ENCODE data around the gene CRB2. TPM values are rescaled to one million over a fixed set of nuclear protein-coding genes. Genes with fewer than 3 reads are reported as not detected.

Gene CRB2
- total and polyA plus RNA-seq, 2 donors (not counting 3 experiments of a cell fraction or from before 2014, with no cell fraction given), result not detected

DNA sequence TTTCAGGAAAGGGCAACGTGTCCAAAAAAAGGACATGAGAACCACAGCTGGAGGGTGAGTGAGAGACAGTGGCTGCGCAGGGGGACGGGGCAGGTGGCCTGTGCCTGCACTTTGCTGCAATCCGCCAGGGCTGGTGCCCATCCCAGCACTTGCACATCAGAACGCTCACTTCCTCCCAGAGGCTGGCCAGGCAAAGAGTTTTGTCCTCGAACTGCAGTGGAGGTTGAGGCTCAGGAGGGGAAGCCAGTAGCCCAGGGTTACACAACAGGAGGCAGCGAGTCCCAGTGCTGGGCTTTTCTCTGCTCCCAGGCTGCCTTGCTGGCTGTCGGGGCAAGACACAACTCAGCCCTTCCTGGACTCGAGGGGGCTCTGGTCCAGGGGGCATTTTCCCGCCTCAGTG lies 33.1 kb downstream of the CRB2 start:
- H3K4me3 ChIP-seq (replicated peaks in 1 of 3; ENCODE audit: insufficient read depth in 1 of 3, low read depth in 1 of 3, low read length in 3 of 3), result no peak overlapping the region
- H3K9ac ChIP-seq (replicated peaks; ENCODE audit: extremely low read depth, insufficient read depth, low read length), result no peak overlapping the region
- H3K27ac ChIP-seq (ENCODE audit: insufficient read depth, low read depth, low read length), result no peak overlapping the region
- H3K36me3 ChIP-seq (ENCODE audit: control insufficient read depth in 2 of 2, extremely low read depth in 1 of 2, insufficient read depth in 2 of 2, low read length in 2 of 2), result no peaks in the 10 kb centered on the region
- ChIA-PET POLR2A (no interaction called here), CTCF (interaction anchor here (5.4 kb wide), 1 partner anchor 34 kb away, joined by 117 read pairs; the partner anchor contains the start of gene CRB2)
- dilution Hi-C loops (cut with MboI; ENCODE audit: extremely low pct_ligation_motif_present, low sequenced_read_pairs) (no loop called here), intact Hi-C loops (cut with micrococcal nuclease) (no loop called here)
- no peak overlapping the region for H2AFZ ChIP-seq (ENCODE audit: low read depth, low read length)
- no peaks in the 10 kb centered on the region for H3K9me1 ChIP-seq (replicated peaks; ENCODE audit: control insufficient read depth, extremely low read depth, insufficient read depth, low read length)
- FAIRE-seq (no peak), DNase-seq (ENCODE audit: low read depth, low spot score) (no peak)
- no peaks in the 10 kb centered on the region for H3K4me1 ChIP-seq (ENCODE audit: control insufficient read depth, extremely low read depth, insufficient read depth, low read length)
- no peaks in the 10 kb centered on the region for H3K79me2 ChIP-seq (ENCODE audit: control insufficient read depth, insufficient read depth, low read length)
- H3K4me2 ChIP-seq (ENCODE audit: insufficient read depth, low read length), result no peak overlapping the region
- TF ChIP-seq, protein P1, sequence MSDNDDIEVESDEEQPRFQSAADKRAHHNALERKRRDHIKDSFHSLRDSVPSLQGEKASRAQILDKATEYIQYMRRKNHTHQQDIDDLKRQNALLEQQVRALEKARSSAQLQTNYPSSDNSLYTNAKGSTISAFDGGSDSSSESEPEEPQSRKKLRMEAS (IDR thresholded peaks at IDR 0.05; ENCODE audit: insufficient read depth, insufficient read length), result no peak
- TF ChIP-seq, protein P2, sequence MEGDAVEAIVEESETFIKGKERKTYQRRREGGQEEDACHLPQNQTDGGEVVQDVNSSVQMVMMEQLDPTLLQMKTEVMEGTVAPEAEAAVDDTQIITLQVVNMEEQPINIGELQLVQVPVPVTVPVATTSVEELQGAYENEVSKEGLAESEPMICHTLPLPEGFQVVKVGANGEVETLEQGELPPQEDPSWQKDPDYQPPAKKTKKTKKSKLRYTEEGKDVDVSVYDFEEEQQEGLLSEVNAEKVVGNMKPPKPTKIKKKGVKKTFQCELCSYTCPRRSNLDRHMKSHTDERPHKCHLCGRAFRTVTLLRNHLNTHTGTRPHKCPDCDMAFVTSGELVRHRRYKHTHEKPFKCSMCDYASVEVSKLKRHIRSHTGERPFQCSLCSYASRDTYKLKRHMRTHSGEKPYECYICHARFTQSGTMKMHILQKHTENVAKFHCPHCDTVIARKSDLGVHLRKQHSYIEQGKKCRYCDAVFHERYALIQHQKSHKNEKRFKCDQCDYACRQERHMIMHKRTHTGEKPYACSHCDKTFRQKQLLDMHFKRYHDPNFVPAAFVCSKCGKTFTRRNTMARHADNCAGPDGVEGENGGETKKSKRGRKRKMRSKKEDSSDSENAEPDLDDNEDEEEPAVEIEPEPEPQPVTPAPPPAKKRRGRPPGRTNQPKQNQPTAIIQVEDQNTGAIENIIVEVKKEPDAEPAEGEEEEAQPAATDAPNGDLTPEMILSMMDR (IDR thresholded peaks at IDR 0.05; ENCODE audit: extremely low read depth in 1 of 2, insufficient read depth in 1 of 2, low read depth in 1 of 2, low read length in 2 of 2), result no peak
- TF ChIP-seq MYC (IDR thresholded peaks at IDR 0.05; ENCODE audit: low read depth, low read length) (no peak), EZH2 (IDR thresholded peaks at IDR 0.05; ENCODE audit: borderline replicate concordance, low read depth, low read length, severe bottlenecking) (no peak), POLR2AphosphoS5 (IDR thresholded peaks at IDR 0.05; ENCODE audit: insufficient read depth, low read depth, low read length) (no peak), POLR2A (IDR thresholded peaks at IDR 0.05; ENCODE audit: low read depth, low read length) (no peak)
- no peaks in the 10 kb centered on the region for H4K20me1 ChIP-seq (replicated peaks; ENCODE audit: control insufficient read depth, extremely low read depth, insufficient read depth, low read length)
- no peaks in the 10 kb centered on the region for H3K9me3 ChIP-seq (replicated peaks; ENCODE audit: control insufficient read depth, insufficient read depth, low read length)
- no TSS peak for BruUV-seq (replicated peaks)
- no peaks in the 10 kb centered on the region for H3K27me3 ChIP-seq (ENCODE audit: control insufficient read depth in 2 of 2, insufficient read depth in 2 of 2, low read length in 2 of 2)

DNA sequence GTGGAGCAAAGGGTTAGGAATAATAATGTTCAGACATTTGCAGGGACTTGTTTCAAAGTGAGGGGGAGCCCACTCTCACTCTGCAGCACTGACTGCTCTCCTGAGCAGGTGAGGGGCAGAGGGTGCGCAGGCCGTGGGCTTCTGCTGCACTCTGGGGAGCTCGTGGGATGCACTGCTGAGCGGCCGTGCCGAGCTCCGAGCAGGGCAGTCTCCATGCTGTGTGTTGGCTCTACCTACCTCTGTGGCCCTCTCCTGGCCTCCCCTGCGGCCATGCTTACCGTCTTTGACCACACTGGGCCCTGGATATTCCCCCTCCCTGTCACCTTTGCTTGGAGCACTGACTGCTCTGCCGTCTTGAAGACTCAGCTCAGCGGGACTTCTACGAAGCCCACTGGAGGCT lies 33.7 kb downstream of the CRB2 start:
- BruUV-seq (replicated peaks), result no TSS peak
- no peaks in the 10 kb centered on the region for H3K36me3 ChIP-seq (ENCODE audit: control insufficient read depth in 2 of 2, extremely low read depth in 1 of 2, insufficient read depth in 2 of 2, low read length in 2 of 2)
- no peak overlapping the region for H3K4me2 ChIP-seq (ENCODE audit: insufficient read depth, low read length)
- H3K27ac ChIP-seq (ENCODE audit: insufficient read depth, low read depth, low read length), result no peak overlapping the region
- POLR2A ChIA-PET, result no interaction called here
- H3K4me1 ChIP-seq (ENCODE audit: control insufficient read depth, extremely low read depth, insufficient read depth, low read length), result no peaks in the 10 kb centered on the region
- intact Hi-C loops (cut with micrococcal nuclease) (no loop called here), dilution Hi-C loops (cut with MboI; ENCODE audit: extremely low pct_ligation_motif_present, low sequenced_read_pairs) (no loop called here)
- no peak overlapping the region for H3K4me3 ChIP-seq (replicated peaks in 1 of 3; ENCODE audit: insufficient read depth in 1 of 3, low read depth in 1 of 3, low read length in 3 of 3)
- TF ChIP-seq GATA2 (IDR thresholded peaks at IDR 0.05; ENCODE audit: insufficient read depth, insufficient read length, low read depth, low read length) (no peak), POLR2AphosphoS5 (IDR thresholded peaks at IDR 0.05; ENCODE audit: insufficient read depth, low read depth, low read length) (no peak), JUN (IDR thresholded peaks at IDR 0.05; ENCODE audit: borderline replicate concordance, insufficient read depth, insufficient read length, low read depth) (no peak), FOS (IDR thresholded peaks at IDR 0.05; ENCODE audit: borderline replicate concordance, insufficient read depth, low read length) (no peak), POLR2A (IDR thresholded peaks at IDR 0.05; ENCODE audit: low read depth, low read length) (no peak)
- no peak overlapping the region for H2AFZ ChIP-seq (ENCODE audit: low read depth, low read length)
- DNase-seq (ENCODE audit: low read depth, low spot score) (no peak), FAIRE-seq (no peak)
- H3K9me3 ChIP-seq (replicated peaks; ENCODE audit: control insufficient read depth, insufficient read depth, low read length), result no peaks in the 10 kb centered on the region
- no peaks in the 10 kb centered on the region for H3K79me2 ChIP-seq (ENCODE audit: control insufficient read depth, insufficient read depth, low read length)
- H3K9ac ChIP-seq (replicated peaks; ENCODE audit: extremely low read depth, insufficient read depth, low read length), result no peak overlapping the region
- H4K20me1 ChIP-seq (replicated peaks; ENCODE audit: control insufficient read depth, extremely low read depth, insufficient read depth, low read length), result no peaks in the 10 kb centered on the region
- H3K9me1 ChIP-seq (replicated peaks; ENCODE audit: control insufficient read depth, extremely low read depth, insufficient read depth, low read length), result no peaks in the 10 kb centered on the region
- no peaks in the 10 kb centered on the region for H3K27me3 ChIP-seq (ENCODE audit: control insufficient read depth in 2 of 2, insufficient read depth in 2 of 2, low read length in 2 of 2)
- CTCF ChIA-PET, result no interaction called here
